Daoy (cell line): ENCODE results near the gene COQ6. TPM values are rescaled to one million over a fixed set of nuclear protein-coding genes. Genes with fewer than 3 reads are reported as not detected.
"Not testable (repeated sequence)": the region's sequence is repeated elsewhere in the genome, so short reads cannot be mapped to it uniquely, and the experiment has no call there.

Experiments
- DNase-seq: peaks from one replicate; pipeline ENCODE4 v3.0.0-alpha.2; 2015; ENCODE audit warnings: low read depth
- total RNA-seq: library from RNA; depleted of rRNA; stranded (reverse); fragments of >200 nt; shearing (Covaris generic); gene quantifications from 2 replicates; pipeline ENCODE4 v1.2.3, GENCODE V29; 2014; rRNA removed

COQ6 gene
- total RNA-seq: 39.6 and 44.1 TPM in 2 replicates

DNA sequence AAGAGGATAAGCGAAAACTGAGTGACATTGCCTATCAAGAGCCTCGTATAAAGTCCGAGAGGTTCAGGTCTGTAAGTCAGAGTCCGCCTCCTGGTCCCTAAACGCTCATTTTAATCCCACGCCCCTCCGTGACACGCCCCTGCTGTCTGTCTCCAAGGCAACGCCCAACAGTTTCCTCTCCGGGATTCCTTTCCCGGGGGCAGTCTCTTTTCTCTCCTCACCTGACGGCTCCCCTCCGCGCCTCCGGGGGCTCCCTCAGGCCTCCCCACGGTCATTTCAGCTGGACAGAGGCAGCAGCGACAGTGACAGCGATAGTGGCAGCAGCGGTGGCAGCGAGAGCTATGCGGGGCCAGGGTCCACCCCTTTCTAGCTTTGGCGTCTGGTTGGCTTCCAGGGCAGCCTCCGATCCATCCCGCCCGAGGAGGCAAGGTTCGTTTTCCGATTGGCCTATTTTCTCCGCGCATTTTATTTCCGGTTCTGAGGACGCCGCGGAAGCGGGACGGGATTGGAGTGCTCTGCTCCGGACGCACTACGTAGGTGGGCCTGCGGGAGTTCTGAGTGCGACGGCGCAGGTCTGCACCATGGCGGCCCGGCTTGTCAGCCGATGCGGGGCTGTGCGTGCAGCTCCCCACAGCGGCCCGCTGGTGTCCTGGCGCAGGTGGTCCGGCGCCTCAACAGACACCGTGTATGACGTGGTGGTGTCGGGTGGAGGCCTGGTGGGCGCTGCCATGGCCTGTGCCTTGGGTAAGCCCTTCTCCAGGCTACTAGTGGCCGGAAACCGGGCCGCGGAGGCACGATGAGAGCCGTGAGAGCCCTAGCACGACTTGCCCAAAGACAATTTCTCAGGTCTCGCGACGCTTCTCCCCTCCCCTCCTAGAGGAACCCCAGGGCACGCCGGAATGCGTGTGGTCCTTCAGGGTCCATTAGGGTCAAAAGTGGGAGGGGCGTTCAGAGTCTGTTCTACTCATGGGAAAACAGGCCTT is at the start of gene COQ6, which contains the start of gene FAM161B:
COQ6 (plus strand) TSS at position 551 of the 983 bp plus-strand sequence; CDS start at position 582, 31 bp downstream.
FAM161B (minus strand) TSS at position 343 of the 983 bp plus-strand sequence; CDS start at position 275, 68 bp downstream.
- DNase-seq: peak; percentile 98

DNA sequence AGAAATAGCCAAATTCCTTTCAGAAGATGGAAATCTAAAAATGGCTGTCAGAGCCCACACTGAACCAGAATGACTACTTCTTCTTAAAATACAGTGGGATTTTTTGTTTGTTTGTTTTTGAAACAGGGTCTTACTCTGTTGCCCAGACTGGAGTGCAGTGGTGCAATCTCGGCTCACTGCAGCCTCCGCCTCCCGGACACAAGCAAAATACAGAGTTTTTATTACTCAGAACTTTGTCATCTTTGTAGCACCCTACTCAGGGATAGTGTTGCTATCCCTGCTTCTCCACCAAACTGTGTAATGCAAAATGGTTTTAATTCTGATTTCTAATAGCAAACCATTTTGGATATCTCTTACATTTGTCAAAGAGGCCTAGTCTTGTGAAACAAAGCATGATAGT is 47.1 kb upstream of the COQ6 start:
- DNase-seq: no peak

DNA sequence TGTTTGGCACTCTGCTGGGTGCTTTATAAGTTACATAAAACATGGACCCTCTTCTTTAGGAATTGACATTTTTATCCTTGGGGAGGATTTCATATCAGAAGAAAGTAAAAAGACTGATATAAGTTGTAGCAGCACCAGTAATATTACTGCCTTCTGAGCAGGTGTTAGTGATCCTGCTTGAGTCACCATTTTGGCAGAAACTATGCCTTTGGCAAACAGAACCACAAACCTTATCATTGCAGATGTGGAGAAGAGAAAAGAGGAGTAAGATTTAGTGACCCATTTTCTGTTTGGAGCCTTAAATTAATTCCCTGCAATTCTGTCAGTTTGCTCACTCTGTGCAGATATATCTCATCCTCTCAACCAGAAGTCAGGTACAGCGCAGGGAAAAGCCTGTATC is 40.4 kb upstream of the COQ6 start:
- no peak for DNase-seq

DNA sequence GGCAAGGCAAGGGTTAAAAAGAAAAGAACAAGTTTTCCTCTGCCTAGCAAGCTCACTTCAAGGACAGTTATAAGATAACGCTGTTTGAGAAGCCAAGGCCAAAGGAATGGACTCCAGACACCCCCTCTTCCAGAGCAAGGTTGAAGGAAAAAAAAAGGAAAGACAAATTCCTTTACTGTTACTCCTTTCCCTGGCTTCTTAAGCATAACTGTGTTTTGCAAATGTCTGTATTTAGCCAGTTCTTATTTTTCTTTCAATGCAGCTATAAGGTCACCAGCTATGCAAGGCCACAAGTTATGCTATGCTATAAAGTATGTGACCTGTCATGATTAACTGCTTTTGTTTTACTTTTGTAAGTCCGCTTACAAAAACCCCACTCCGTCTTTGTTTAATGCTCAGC is 36.8 kb upstream of the COQ6 start:
- DNase-seq: no peak

DNA sequence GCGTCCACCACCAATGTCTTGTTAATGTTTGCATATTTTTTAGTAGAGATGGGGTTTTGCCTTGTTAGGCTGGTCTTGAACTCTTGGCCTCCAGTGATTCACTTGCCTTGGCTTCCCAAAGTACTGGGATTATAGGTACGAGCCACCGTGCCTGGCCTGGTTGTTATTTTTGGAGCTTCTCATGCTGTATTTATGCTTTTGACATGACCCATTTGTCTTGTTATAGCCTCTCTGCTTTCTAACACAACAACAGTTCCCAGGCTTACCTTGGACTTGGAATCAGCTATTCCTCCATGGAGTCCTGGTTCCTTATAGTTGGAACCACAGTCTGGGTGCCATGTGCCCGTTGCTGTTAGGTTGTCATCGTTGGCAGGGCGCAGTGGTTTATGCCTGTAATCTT is 33.8 kb upstream of the COQ6 start:
- DNase-seq: no peak

DNA sequence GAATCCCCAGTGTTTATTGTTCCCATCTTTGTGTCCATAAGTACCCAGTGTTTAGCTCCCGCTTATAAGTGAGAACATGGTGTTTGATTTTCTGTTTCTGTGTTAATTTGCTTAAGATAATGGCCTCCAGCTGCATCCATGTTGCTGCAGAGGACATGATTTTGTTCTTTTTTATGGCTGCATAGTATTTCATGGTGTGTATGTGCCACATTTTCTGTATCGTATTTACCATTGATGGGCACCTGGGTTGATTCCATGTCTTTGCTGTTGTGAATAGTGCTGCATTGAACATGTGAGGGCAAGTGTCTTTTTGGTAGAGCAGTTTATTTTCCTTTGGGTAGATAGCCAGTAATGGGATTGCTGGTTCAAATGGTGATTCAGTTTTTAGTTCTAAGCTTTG is 30.6 kb upstream of the COQ6 start:
- not testable (repeated sequence) for DNase-seq

DNA sequence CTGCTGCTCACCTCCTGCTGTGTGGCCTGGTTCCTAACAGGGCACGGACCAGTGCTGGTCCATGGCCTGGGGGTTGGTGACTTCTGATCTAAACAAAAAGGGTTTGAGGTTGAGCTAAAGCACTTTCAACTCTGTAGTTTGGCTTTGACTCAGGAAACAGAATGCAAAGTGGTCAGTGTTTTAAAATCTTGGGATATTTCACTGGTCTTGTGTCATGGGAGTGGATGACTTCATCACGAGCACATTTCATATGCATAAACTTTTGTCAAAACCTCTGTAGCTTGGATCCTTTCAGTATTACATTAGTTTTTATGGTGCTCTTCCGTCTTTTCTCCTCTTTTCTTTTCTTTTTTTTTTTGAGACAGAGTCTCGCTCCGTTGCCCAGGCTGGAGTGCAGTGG is 25.8 kb upstream of the COQ6 start:
- no peak for DNase-seq

DNA sequence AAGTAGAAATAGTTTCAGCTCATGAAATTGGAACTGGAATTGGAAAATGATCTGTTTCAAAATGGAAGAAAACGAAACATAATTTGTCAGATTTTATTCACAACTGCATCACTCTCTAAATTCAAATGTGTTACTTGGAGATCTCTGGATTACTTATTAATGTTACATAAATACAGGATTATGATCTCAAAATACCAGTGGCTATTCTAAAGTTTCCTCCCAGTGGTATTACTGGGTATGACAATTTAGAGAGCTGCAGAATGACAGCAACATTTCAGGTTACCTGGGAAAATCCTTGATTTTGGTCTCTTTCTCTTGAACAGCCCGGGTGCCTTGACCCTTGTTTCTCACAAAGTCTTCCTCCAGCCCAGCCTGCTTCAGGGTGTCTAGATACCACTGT is 14.4 kb upstream of the COQ6 start:
- no peak for DNase-seq

DNA sequence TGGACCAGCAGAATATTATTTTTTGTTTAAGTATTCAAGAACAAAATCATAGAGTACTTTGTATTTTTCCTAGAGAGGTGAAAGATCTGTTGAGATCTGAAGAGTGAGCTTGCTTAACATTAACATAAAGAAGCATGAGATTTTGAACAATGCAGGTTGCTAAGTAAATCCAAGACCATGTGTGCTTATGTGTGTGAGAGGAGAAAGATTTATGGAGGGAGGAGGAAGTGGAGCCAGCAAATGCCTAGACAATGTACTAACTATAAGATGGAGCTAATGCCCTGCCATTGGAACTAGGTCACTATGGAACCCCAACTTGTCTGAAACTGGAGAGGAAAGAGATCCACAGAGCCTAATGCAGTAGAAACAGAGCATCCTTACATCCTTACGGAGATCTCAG is 13.6 kb upstream of the COQ6 start:
- no peak for DNase-seq

DNA sequence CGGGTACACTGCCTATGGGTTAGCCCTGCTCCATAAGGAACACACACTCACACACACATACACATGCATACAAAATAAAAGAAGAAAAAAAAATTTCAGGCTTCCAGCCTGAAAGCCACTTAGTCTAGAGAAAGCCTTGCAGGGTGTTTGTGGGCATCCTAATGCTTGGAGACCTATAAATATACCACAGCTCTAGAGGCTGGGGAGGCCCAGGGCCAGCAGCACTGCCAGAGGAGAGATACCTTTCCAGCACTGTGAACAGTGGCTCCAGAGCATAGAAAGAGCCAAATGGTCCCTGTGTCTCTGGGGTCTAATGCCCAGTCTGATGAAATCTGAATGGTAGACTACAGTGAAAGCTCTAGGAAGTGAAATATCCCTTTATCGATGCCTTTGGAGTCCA is 13.1 kb upstream of the COQ6 start:
- DNase-seq: no peak

DNA sequence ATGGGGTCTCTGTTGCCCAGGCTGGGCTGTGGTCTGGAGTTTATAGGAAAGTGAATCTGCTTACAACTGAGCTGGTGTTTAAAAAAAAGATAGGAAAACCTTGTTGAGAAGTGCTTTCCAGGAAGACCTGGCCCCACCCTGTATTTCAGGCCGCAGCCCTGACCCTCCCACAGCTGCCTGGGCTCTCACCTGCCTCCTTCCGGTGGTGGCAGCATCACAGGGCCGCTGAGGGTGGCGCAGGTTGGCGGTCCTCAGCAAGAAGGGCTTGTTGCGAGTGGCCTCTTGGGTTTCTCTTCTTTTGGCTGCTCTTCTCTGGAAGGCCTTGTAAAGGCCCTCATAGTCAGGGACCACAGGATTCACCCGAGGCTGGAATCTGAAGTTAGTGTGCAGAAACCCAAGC is 7.9 kb upstream of the COQ6 start:
- no peak for DNase-seq

DNA sequence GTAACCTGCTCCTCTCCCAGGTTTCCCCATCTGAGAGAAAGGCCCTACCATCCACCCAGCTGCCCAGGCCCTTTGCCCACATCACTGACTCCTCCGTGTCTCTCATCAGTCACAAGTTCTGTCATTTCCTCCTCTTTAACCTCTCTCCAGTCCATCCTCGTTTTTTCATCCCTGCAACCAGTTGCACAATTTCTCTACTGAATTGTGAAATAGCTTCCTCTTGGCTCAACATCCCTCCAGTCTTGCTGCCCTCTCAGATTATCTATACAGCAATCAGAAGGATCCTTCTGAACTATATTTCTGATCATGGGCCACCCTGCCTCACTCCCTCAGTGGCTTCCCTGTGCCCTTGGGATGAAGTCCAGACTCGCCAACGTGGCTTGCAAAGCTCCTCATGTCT is 7.0 kb upstream of the COQ6 start:
- DNase-seq: peak; percentile 8

DNA sequence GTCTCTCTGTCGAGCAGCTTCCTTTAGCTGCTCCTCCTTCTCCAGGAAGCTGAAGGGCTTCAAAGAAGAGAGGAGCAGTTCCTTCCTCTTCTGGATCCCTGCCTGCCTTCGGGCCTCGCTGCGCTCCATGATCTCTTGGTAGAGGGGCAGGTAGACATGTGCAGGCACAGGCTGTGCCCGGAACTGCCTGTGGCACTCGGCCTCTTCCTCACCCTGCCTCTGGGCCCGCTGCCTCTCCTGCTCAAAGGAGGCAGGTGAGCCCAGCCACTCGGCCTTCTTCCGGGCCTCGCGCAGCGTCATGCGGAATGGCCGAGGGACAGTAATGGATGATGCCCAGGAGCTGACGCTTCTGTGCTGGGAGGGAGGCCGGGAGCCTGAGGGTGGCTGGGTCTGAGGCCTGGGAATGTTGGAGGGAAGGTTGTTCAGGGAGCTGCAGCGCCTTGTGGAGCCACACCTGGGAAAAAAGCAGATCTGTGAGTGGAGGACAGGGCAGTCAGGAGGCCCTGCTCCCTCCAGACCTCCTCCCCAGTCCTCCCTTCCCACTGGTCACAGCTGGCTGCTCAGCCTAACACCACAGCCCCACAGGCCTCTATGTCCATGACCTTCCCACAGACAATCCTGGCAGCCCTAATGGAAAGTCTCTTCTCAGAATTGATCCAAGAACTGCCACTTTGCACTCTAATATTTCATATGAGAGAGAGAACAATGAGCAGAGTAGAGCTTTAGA is 5.5 kb upstream of the COQ6 start:
- DNase-seq: no peak

DNA sequence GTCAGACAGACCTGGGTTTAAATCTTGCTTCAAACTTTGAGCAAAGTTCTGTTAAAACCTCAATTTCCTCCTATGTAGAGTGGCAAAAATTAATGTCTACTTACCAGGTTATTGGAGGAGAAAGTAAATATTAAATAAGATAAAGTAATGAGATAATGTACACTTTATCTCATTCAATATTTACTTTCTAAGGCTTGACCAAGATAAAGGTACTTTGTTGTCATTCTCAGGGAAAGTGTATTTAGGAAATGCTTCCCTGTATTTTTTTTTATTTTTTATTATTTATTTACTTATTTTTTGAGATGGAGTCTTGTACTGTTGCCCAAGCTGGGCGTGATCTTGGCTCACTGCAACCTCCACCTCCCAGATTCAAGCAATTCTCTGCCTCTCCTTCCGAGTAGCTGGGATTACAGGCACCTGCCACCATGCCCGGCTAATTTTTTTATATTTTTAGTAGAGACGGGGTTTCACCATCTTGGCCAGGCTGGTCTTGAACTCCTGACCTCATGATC is 4.9 kb upstream of the COQ6 start:
- no peak for DNase-seq

DNA sequence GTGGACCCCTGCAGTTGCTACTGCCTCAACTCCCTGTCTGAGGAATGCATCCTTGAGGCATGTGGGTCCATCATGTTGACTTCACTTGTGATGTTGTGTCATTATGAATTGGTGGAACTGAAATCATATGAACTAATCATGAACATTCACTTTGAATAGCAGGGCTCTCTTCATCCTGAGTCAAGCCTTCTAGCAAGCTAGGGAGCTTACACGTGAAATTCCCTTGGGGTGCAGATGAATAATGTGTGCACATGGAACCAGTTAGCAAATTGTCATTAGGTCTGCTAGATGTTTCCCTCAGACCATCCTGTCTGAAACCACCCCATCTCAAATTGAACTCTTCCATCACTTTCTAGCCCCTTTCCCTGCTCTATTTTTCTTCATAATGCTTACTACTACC is 3.6 kb downstream of the COQ6 start:
- DNase-seq: no peak

DNA sequence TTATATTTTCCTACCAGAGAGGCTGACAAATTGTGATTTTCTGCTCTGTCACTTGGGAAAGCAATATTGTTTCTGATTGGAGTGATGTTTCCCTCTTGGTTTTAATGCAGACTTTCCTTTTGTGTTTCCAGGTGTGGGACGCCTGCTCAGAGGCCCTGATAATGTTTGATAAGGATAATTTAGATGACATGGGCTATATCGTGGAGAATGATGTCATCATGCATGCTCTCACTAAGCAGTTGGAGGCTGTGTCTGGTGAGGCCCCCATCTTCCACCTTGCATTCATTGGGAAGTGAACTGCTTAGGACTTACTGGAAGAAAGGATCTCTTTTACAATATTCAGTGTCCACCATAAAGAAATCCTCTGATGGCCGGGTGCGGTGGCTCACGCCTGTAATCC is 5.6 kb downstream of the COQ6 start:
- DNase-seq: no peak

DNA sequence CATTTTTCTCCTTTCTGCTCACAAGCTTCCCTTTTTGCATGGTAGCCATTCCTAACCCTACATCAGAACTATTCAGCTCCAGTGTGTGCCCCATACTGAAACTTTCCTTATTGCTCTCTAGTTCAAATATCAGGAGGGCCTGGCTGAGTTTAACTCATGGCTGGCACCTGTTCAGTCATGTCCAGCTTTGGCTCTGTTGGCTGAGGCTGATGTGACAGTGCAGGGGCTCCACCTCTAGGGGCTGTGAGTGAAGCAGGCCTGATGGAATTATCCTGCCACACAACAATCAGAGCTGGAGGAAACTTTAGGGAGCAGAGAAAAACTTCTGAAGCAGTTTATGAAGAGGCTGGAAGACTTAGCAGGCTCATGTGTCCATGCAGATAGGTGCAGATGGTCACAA is 8.5 kb downstream of the COQ6 start:
- DNase-seq: no peak

DNA sequence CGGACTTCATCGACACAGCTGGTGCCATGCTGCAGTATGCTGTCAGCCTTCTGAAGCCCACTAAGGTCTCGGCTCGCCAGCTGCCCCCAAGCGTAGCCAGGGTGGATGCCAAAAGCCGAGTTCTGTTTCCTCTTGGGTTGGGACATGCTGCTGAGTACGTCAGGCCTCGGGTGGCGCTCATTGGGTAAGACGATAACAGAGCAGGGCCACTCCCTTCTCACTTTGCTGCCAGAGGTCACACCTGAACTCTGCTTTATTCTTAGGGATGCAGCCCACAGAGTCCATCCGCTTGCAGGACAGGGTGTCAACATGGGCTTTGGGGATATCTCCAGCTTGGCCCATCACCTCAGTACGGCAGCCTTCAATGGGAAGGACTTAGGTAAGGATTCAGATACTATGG is 11.1 kb downstream of the COQ6 start:
- no peak for DNase-seq

DNA sequence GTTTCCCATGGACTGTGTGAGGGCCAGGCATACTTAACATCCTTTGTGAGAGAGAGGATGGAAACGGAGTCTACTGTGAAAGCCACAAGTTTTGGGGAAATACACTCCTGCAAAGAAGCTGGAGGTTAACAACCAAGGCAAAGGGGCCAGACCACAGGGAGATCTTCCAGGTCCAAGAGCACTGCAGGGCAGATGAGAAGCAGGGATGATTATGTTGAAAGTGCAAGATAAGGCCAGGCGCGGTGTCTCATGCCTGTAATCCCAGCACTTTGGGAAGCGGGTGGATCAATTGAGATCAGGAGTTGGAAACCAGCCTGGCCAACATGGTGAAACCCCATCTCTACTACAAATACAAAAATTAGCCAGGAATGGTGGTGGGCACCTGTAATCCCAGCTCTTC is 15.1 kb downstream of the COQ6 start:
- DNase-seq: no peak

DNA sequence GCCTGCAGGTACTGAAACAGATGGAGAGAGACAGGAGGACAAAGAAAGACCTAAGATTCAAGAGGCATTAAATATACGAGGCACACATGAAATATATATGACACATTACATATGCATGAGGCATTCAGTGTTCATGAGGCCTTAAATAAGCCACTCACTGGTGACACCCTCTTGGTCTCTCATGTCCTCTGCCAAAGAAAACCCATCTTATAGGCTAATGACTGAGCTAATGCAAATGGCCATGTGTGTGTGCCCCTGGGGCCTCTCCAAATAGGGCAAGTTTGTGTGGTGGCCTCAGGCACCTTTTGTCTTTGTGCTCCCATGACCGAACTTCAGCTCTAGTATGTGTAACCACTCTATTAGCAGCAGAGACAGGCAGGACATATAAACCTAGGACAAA is 18.8 kb downstream of the COQ6 start:
- no peak for DNase-seq

DNA sequence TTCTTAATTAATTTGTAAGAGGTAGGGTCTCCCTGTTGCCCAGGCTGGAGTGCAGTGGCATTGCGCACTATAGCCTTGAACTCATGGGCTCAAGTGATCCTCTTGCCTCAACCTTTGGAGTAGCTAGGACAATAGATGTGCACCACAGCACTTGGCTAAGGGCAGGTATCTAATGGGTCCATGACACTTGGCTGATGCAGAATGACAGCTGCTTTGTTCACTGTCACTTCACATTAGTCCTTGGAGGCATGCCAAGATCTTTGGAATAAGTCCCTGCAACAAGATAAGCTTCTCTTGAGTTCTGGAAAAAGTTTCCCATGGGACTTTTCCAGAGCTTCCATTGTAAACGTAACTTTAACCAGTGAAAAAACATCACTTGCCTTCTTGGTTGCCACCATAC is 23.4 kb downstream of the COQ6 start:
- DNase-seq: no peak

DNA sequence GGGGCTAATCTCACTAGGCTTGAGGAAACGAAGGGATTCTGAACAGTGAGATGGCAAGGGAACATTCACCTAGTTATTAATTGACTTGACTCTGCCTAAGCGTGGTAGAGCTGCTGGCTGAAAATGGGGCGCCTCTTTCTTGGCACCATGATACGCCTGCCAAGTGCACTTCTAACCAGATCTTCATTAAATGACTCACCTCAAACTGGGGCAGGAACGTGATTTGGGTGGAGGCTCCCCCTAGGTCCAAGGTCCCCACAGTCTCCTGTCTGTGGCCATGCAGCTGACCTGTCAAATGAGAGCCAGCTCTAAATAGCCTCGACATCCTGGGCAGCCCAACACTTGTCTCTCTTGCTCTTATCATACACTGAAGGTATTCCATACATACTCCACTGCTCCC is 26.0 kb downstream of the COQ6 start:
- DNase-seq: no peak

DNA sequence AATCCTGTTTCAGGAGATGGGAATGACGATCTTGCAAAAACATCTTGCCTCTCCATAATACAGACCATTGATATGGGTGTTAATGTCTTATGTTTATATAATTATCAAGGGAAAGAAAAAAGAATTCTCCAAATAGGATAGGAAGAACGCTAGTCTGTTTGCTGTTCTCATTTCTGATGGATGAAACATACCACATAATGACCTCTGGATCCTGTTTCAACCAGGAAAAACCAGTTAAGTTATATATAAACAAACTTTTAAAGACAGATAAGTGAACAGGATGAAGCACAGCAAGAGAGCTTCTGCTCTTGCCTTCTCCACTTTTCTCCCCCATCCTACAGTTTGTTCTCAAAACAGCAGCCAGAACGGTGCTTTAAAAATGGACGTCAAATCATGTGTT is 27.8 kb downstream of the COQ6 start:
- no peak for DNase-seq
